GM19193 (cell line): ENCODE measurements around the gene NCAPG2.

ENCODE experiments used
- POLR2A ChIP-seq: IDR thresholded peaks from 4 replicates; pipeline ENCODE4 v1.6.1; 2011; ENCODE audit not compliant: insufficient read depth, insufficient read length; ENCODE audit errors: extremely low read depth

NCAPG2 gene

DNA sequence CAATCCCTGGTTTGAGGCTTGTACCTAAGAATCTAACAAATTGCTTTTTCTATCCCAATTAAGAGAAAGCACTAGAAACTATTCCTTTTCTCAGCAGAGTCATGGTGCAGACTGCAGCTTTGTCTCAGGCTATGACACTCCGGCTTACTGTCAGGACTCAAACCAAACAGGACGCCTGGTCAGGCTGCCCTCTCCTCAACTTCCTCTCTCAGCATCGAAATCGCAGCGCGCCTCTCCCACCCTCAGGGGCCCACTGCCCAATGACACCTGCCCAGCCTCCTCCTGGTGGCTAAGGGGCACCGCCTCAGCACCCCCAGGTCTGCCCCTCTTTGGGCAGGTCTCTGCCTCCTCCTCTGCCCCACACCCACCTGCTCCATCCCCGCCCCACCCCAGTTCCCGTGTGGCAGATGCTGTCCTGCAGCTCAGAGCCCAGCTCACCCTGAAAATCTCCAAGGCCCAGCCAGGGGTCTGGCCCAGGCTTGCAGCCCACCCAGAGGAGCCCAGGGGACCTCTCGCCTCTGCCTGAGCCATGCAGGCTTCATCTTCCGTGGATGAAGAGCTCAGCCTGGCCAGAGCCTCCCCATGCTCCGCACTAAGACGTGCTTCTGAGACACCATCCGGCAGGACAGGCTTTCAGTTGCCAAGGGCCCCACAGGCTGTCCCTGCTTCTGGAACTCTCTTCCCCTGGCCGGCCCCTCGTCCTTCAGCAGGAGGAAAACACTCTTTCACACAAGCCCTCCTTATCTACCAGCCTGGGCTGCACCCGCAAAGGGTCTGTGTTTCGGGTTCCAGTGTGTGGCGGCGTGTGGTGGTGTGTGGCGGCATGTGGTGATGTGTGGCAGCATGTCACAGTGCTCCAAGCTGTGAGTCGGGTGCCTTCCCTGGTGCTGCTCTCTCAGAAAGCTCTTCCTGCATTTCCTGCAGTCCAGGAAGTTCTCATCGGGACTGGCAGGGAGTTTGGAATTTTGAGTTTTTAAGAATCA is 100.5 kb downstream of the NCAPG2 start:
- TF ChIP-seq POLR2A, result no peak

DNA sequence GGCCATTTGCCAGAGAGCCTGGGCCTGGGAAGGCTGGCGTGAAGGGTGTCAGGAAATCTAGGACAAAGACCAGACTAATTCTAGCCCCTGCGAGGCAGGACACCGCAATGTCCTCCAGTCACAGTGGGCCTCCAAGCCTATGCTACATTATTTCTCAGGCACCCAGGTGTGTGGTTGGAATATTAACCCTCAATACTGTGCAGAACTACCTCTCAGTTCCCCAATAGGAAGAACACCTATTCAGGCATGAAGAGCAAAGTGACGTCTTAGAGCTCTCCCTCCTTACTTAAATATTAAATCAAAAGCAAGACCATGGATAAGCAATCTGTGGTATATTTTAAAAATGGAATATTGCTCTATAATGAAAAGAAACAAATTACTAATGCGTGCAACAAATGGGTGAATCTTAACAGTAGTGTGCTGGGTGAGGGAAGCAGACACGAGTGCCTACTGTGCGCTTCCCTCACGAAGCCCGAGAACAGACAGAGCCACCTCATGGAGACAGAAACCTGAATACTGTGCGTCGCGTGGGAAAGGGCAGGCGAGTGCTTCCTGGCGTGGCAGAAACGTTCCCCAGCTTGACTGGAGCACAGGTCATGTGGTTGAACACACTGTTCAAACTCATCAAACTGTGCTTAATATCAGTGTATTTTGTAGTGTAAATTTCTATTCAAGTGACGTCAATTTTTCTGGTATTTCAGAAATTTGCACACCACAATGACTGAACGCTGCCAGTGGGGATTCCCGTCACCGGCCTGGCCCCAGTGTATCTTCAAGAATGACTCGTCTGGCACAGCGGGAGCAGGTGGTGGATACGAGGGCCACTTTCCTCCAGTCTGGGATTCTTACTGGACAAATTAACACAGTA is 101.5 kb downstream of the NCAPG2 start:
- TF ChIP-seq POLR2A, result no peak

DNA sequence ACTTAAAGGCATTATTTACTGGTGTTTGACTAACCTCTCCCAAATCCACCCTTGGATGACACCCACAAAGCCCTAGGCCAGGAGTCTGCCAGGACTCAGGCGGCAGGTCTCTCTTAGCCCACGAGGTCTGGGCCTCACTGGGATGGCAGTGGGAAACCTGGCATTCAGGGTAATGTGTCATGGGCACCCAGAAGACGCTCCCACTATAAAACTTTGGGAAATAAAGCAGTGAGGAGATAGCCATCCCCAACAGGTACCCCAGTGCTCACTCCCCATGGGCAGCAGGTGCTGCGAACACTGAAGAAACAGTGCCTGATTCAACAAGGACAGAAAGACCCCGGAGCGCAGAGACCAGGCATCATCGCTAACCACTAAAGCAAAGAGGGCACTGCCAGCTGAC is 102.6 kb downstream of the NCAPG2 start:
- TF ChIP-seq POLR2A, result no peak

DNA sequence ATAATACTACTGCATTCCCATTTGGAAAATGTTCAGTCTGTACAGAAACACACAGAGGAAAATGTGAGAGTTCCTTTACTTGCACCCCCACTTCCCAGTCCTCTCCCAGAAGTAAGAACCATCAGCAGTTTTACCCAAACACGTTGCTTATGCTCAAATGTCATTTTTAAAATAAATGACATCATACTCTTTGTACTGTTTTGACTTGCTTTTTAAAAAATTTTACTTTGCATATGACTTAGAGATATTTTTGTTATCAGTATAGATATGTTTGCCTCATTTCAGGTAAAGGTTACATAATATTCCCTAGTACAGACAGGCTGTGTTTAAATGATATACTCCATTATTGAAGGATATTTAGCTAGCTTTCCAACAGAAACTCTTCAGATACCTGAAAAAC is 103.5 kb downstream of the NCAPG2 start:
- no peak for TF ChIP-seq POLR2A

DNA sequence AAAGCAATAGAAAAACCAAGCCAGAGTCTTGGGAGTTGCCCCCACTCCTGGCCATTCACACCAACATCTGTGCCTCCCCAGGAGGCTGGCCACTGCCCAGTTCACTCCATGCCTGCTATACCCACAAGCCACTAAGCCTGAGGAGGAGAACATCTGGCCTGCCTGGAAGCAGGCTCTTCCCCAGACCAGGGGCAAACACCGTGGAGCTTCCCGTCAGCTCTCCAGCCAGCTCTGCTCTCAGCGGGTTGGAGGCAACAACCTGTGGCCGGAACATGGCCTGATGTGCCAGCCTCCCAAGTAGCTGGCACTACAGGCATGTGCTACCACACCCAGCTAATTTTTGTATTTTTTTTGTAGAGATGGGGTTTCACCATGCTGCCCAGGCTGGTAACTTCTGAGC is 107.9 kb downstream of the NCAPG2 start:
- no peak for TF ChIP-seq POLR2A

DNA sequence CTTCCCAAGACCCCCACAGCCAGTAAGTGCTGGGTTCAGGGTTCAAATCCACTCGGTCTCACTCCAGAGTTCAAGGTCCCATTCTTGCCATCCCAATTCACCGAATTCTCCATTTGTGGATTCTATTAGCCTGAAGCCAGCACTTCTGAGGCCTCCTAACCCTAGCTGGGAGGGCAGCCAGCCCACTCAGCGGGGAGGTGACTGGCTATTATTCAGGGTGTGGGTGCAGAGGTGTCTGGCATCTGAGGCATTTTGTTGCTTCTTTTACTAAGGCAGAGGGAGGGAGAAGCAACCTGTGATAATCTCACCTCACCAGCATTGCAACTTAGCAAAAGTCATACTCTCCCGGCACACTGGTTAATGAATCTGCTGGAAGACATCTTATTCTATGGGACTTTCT is 108.3 kb downstream of the NCAPG2 start:
- no peak for TF ChIP-seq POLR2A

DNA sequence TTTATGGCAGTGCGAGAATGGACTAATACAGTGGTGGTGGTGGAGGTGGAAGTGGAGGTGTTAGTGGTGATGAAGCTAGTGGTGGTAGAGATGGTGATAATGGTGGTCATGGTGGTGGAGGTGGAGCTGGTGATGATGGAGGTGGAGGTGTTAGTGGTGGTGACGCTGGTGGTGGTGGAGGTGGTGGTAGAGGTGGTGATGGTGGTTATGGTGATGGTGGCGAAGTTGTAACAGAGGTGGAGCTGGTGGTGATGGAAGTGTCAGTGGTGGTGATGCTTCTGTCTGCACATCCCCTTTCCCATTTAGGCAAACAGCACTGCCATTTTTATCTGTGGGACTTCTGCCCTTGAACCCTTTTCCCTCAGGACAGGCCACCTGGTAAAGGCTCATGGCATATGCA is 109.5 kb downstream of the NCAPG2 start:
- no peak for TF ChIP-seq POLR2A

DNA sequence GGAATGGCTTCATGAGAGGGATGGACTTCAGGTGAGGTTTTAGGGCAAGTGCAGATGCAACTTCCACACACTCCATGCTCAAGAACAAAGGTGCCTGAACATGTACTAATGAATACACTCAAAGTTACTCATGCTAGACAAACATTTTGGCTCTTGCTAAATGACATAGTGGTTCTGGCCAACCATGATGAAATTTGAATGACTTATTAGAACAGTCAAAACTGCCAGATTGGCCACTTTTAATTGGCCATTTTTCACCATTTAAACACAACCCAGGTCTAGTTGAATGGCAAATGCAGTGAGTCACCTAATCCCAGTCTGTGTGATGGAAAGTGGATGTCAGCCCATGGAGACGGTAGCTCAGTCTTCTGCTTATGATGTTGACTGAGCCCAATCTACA is 112.1 kb downstream of the NCAPG2 start:
- TF ChIP-seq POLR2A, result no peak

DNA sequence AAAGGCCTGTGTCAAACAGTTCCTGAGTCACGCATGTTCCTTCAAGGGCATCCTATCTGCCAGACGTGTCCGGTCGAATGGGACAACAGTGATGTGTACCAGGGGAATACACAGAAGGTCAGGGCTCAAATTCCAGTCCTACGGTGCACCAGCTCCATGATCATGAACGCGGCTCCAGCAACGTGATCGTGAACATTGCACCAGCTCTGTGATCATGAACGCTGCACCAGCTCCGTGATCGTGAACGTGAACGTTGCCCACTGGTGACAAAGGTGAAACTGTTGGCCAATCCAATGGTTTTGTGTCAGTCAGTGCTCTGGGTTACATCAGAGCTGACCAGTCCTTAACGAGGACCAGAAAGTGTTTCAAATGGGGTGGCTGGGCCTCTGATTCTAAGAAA is 112.7 kb downstream of the NCAPG2 start:
- TF ChIP-seq POLR2A, result no peak

DNA sequence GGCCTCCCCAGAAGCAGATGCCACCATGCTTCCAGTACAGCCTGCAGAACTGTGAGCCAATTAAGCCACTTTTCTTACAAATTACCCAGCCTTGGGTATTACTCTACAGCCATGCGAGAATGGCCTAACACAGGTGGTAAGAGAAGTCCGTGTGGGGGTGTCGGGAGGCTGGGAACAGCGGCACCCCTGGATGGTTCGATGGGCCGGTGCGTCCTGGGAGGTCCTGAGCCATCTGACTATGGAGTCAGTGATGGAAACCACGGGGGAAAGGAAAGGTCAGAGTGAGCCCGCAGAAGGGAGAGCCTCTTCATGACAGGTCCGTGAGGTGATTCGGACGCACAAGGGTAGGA is 114.4 kb downstream of the NCAPG2 start:
- TF ChIP-seq POLR2A, result no peak

DNA sequence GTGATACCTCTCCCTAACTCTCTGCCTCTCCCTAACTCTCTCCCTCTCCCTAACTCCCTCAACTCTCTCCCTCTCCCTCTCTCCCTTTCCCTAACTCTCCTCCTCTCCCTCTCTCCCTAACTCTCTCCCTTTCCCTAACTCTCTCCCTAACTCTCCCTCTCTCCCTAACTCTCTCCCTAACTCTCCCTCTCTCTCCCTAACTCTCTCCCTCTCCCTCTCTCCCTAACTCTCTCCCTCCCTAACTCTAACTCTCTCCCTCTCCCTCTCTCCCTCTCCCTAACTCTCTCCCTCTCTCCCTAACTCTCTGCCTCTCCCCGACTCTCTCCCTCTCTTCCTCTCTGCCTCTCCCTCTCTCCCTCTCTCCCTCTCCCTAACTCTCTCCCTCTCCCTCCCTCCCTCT is 115.0 kb downstream of the NCAPG2 start:
- no peak for TF ChIP-seq POLR2A

DNA sequence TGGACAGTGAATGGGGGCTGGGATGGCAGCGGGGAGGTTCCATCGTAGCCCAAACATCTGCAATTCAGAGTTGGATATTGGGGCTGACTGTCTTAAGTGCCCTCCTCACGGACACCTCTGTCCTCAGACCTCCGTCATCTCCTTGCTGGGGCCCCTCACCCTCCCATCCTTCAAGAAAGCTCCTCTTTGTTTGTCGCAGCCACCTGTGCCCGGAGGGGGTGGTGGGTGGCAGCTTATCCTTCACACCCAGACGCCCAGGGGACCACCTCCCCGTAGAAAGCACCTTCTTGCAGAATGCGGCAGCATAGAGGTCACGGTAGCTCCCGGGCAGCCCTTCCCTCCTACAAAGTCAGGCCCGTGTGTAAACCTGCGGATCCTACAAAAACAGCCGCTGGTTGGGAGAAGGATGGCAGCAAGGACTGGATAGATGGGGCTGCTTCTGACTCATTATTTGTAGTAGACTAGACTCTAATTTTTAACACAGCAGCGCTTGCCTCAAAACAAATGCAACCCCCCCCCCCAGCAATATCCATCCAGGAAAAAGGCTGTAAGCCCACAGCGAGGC is 115.6 kb downstream of the NCAPG2 start:
- no peak for TF ChIP-seq POLR2A

DNA sequence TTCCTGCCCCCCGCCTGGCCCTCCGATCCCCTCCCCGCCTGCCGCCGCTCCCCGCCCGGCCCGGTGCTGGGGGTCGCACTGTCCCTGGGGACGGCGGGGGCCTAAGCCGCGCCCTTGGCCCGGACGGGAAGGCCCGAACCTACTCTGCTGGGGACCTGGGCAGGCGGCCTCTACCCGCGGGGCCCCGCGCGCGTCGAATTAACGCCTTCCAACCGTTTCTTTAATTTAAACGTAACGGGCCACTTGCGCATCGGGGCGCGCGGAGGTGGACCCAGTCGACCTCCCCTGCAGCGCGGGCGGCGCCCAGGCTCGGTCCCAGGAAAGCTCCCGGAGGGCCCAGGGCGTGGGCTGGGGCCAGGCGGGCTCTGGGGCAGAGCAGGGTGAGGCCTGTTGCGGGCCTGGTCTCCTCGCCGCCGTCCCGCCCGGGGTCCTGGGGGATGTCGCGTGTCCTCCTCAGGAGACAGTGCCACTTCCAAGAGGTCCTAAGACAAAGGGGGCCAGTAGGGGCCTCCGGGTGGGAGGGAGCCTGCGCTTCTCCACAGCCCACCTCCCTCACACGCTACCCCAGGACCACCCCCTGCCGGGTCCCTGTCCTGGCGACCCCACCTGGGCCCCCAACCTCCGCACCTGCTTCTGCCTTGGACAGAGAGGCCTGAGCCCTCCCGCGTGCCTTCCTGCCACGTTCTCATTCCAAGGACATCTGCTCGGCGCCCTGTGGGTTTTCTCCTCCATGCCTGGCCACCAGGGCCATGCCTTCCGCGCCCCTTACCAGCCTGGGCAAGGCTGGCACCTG is 116.3 kb downstream of the NCAPG2 start:
- no peak for TF ChIP-seq POLR2A
